ENCODE data around the gene NRG4. TPM values are rescaled to one million over a fixed set of nuclear protein-coding genes. Genes with fewer than 3 reads are reported as not detected.
"Not testable (repeated sequence)": the region's sequence is repeated elsewhere in the genome, so short reads cannot be mapped to it uniquely, and the experiment has no call there.

Gene NRG4
- total RNA-seq, 2 donors from 2014 or later: 1.1 to 3.7 TPM

DNA sequence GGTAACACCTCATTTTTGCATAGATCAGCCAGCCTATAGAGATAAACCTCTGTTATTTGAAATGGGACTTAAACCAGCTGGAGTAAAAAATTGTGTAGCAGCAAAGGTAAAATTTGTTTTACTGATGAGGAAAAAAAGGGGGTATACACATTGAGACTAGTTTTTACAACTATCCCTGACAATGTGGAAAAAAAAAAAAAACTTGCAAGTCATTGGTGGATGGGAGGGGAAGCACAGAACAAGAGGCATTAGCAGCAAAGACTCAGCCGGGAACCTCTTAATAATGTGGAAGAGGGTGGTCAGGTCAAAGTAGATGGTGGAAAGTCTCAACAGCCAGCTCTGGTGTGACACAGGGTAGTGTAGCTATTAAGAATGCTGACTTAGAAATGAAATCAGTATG lies 94.1 kb downstream of the NRG4 start:
- no peak overlapping the region for H3K27ac ChIP-seq
- H3K27me3 ChIP-seq: no peaks in the 10 kb centered on the region
- TF ChIP-seq, protein P1, sequence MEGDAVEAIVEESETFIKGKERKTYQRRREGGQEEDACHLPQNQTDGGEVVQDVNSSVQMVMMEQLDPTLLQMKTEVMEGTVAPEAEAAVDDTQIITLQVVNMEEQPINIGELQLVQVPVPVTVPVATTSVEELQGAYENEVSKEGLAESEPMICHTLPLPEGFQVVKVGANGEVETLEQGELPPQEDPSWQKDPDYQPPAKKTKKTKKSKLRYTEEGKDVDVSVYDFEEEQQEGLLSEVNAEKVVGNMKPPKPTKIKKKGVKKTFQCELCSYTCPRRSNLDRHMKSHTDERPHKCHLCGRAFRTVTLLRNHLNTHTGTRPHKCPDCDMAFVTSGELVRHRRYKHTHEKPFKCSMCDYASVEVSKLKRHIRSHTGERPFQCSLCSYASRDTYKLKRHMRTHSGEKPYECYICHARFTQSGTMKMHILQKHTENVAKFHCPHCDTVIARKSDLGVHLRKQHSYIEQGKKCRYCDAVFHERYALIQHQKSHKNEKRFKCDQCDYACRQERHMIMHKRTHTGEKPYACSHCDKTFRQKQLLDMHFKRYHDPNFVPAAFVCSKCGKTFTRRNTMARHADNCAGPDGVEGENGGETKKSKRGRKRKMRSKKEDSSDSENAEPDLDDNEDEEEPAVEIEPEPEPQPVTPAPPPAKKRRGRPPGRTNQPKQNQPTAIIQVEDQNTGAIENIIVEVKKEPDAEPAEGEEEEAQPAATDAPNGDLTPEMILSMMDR (IDR thresholded peaks at IDR 0.05): no peak
- DNase-seq: no peak
- intact Hi-C loops (cut with DNase I): loop anchor here (5.0 kb wide), 1 partner anchor 106 kb away; no protein-coding TSS in a partner anchor
- H3K9me3 ChIP-seq: no peaks in the 10 kb centered on the region
- H3K4me3 ChIP-seq: no peak overlapping the region
- no peak overlapping the region for H3K9ac ChIP-seq (ENCODE audit: low read depth in 2 of 2, low read length in 2 of 2)
- H3K4me1 ChIP-seq: no peaks in the 10 kb centered on the region
- no peaks in the 10 kb centered on the region for H3K36me3 ChIP-seq

DNA sequence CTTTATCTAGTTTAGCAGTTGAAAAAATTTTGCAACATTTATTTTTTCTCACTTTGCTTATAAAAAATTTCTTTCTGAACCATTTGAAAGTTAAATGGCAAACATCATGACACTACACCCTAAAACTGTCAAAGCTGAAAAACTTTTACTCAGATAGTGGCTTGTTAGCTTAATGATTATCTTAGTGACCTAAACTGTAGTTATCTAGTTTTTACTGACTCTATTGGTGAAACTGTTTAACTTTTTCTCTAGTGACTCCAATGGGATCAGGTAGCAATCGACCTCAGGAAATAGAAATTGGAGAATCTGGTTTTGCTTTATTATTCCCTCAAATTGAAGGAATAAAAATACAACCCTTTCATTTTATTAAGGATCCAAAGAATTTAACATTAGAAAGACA lies 95.2 kb downstream of the NRG4 start:
- TF ChIP-seq, protein P1 (IDR thresholded peaks at IDR 0.05): no peak
- Histone ChIP-seq H3K4me3 (no peak overlapping the region), H3K9ac (ENCODE audit: low read depth in 2 of 2, low read length in 2 of 2) (no peak overlapping the region), H3K9me3 (no peaks in the 10 kb centered on the region), H3K27ac (no peak overlapping the region), H3K4me1 (no peaks in the 10 kb centered on the region), H3K27me3 (no peaks in the 10 kb centered on the region), H3K36me3 (no peaks in the 10 kb centered on the region)
- DNase-seq: no peak
- intact Hi-C loops (cut with DNase I): loop anchor here (5.0 kb wide), 1 partner anchor 105 kb away; no protein-coding TSS in a partner anchor

DNA sequence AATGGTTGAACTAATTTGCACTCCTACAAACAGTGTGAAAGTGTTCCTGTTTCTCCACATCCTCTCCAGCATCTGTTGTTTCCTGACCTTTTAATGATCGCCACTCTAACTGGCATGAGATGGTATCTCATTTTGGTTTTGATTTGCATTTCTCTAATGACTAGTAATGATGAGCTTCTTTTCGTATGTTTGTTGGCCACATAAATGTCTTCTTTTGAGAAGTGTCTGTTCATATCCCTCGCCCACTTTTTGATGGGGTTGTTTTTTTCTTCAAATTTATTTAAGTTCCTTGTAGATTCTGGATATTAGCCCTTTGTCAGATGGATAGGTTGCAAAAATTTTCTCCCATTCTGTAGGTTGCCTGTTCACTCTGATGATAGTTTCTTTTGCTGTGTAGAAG lies 101.9 kb downstream of the NRG4 start:
- intact Hi-C loops (cut with DNase I); H3K9ac ChIP-seq (ENCODE audit: low read depth in 2 of 2, low read length in 2 of 2): not testable (repeated sequence)

DNA sequence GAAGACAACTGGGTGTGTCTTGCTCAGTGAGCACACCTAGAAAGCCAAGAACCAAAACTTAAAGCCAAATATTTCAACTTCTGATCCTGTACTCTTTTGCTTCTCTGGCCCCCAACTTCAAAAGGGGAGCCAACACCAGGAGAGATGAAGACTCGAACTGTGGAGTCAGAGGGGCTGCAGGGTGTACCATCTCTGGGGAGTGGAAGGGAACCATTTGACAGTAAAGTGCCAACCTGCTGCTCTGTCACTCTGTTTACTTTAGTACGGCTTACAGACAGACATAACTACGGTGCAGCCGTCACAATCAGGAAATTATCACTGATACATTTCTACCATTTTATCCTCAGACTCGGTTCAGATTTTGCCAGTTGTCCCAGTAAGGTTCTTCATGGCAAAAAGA lies 107.0 kb downstream of the NRG4 start:
- Histone ChIP-seq H3K36me3 (peaks cover 3% of the 10 kb centered on the region), H3K9me3 (no peaks in the 10 kb centered on the region), H3K27ac (no peak overlapping the region), H3K9ac (ENCODE audit: low read depth in 2 of 2, low read length in 2 of 2) (no peak overlapping the region), H3K27me3 (no peaks in the 10 kb centered on the region), H3K4me1 (no peaks in the 10 kb centered on the region), H3K4me3 (no peak overlapping the region)
- no peak for DNase-seq
- intact Hi-C loops (cut with DNase I): no loop called here
- TF ChIP-seq, protein P1 (IDR thresholded peaks at IDR 0.05): no peak

More for the DNA sequence above, 101.9 kb downstream of the NRG4 start:
- H3K9me3 ChIP-seq, H3K4me3 ChIP-seq, DNase-seq, H3K27ac ChIP-seq, H3K36me3 ChIP-seq, H3K27me3 ChIP-seq, H3K4me1 ChIP-seq: not testable (repeated sequence)

DNA sequence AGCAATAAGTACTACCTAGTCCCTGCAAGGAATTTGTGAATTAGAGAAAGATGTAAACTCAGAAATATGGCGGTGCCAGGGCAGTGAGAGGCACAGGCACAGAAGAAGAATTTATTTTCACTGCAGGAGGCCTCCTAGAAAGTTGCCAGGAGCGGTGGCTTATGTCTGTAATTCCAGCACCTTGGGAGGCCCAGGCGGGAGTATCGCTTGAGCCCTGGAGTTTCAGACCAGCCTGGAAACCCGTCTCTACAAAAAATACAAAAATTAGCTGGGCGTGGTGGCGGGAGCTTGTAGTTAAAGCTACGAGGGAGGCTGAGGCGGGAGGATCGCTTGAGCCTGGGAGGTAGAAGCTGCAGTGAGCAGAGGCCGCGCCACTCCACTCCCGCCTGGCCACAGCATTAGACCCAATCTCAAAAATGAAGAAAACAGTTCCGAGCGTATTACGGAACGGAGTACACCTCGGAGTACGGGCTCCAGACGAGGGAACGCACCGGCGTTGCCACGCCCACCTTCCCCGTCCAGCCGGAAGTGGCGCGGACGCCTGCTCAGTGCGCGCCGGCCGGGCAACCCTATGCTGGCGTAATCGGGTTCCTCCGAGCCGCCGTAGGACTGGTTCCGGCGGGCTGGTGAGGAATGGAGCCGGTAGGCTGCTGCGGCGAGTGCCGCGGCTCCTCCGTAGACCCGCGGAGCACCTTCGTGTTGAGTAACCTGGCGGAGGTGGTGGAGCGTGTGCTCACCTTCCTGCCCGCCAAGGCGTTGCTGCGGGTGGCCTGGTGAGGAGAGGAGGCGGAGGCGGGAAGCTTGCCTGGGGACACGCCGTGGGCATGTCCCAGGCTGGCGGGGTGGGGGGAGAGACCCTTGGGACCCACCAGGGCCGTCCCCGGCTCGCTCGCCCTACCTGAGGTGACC lies 108.6 kb downstream of the NRG4 start, which contains the start of gene FBXO22:
Gene FBXO22, plus strand, starts transcription at position 548 of the 909 bp plus-strand sequence. Its CDS starts 86 bp downstream, at position 634.
- intact Hi-C loops (cut with DNase I): no loop called here
- Histone ChIP-seq H3K9ac (ENCODE audit: low read depth in 2 of 2, low read length in 2 of 2) (peak within 1 kb of the TSS; percentile 88 to 95), H3K36me3 (peaks cover 3% of the 10 kb centered on the region), H3K4me1 (no peaks in the 10 kb centered on the region), H3K27me3 (no peaks in the 10 kb centered on the region), H3K4me3 (peak within 1 kb of the TSS; percentile 80), H3K27ac (peak within 1 kb of the TSS; percentile 89), H3K9me3 (no peaks in the 10 kb centered on the region)
- TF ChIP-seq, protein P1 (IDR thresholded peaks at IDR 0.05): no peak
- peak; percentile 93 for DNase-seq

DNA sequence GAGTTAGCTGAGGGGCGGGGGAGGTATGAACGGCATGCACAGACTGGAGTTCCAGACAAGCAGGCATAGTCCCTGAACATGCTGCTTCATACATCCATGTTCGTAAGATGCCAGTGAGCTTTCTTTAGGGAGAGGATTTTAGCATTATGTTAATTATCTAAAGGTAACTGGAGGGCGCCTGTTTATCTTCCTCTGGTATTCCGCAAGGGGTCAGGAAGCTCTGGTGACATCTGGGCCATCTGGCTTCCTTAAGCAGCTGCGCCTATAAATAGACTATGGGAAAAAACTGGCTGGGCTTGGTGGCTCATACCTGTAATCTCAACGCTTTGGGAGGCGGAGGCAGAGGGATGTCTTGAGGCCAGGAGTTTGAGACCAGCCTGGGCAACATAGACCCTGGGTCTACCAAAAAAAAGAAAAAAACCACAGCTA lies 110.1 kb downstream of the NRG4 start:
- H3K27me3 ChIP-seq: no peaks in the 10 kb centered on the region

More for the DNA sequence above, 110.1 kb downstream of the NRG4 start:
- DNase-seq: no peak
- no peaks in the 10 kb centered on the region for H3K4me1 ChIP-seq
- no peak overlapping the region for H3K4me3 ChIP-seq
- no peak overlapping the region for H3K27ac ChIP-seq
- intact Hi-C loops (cut with DNase I): no loop called here
- peaks cover under 1% of the 10 kb centered on the region for H3K36me3 ChIP-seq
- no peak overlapping the region for H3K9ac ChIP-seq (ENCODE audit: low read depth in 2 of 2, low read length in 2 of 2)
- H3K9me3 ChIP-seq: no peaks in the 10 kb centered on the region
- TF ChIP-seq, protein P1 (IDR thresholded peaks at IDR 0.05): no peak

All from colonic mucosa (tissue), 4 donors.